Amniotic stem cell (primary cell): ENCODE data around the gene HEPH.
"Not testable (repeated sequence)": the region's sequence is repeated elsewhere in the genome, so short reads cannot be mapped to it uniquely, and the experiment has no call there.

Experiments used
- DNase-seq: peaks from one replicate; lab custom pipeline; 2025; lab: John Stamatoyannopoulos, UW

HEPH gene

GRCh38 chrX:66203114-66203513 lies 39.1 kb downstream of the HEPH start:
- no peak for DNase-seq

GRCh38 chrX:66221856-66222255 lies 57.8 kb downstream of the HEPH start:
- no peak for DNase-seq

- no peak for DNase-seq
Observed at GRCh38 chrX:66232296-66232695, 68.2 kb downstream of the HEPH start.

- DNase-seq = no peak
Observed at GRCh38 chrX:66233209-66233608, 69.2 kb downstream of the HEPH start.

GRCh38 chrX:66233904-66234303 lies 69.9 kb downstream of the HEPH start:
- DNase-seq = not testable (repeated sequence)

GRCh38 chrX:66255359-66255967 lies 91.4 kb downstream of the HEPH start:
- no peak for DNase-seq

GRCh38 chrX:66262807-66263206 lies 98.8 kb downstream of the HEPH start:
- no peak for DNase-seq
